GM19452 (cell line): ENCODE data around the gene DCTPP1.

ENCODE experiments used
- ATAC-seq: cut with Tn5 transposase; IDR thresholded peaks from one replicate; pipeline ENCODE4 v1.9.1; 2021; ENCODE audit not compliant: unreplicated experiment

The DCTPP1 gene

GRCh38 chr16:30382111-30382881 lies 47.5 kb downstream of the DCTPP1 start, which contains the start of gene SEPTIN1:
TSS of gene SEPTIN1 (minus strand) at chr16:30382561. CDS start at chr16:30382542, 19 bp downstream.
- no peak for ATAC-seq

- ATAC-seq, result no peak
Observed at GRCh38 chr16:30381291-30382041, 48.4 kb downstream of the DCTPP1 start.

- no peak for ATAC-seq
Observed at GRCh38 chr16:30380803-30381208, 49.0 kb downstream of the DCTPP1 start.

- ATAC-seq, result no peak
Observed at GRCh38 chr16:30380072-30380802, 49.6 kb downstream of the DCTPP1 start.

- ATAC-seq, result no peak
Observed at GRCh38 chr16:30379158-30379783, 50.6 kb downstream of the DCTPP1 start.

- ATAC-seq, result peak; percentile 83
Observed at GRCh38 chr16:30378236-30379157, 51.3 kb downstream of the DCTPP1 start.

- ATAC-seq, result peak; percentile 36
Observed at GRCh38 chr16:30377812-30378235, 52.0 kb downstream of the DCTPP1 start.

- no peak for ATAC-seq
Observed at GRCh38 chr16:30377050-30377811, 52.6 kb downstream of the DCTPP1 start.

GRCh38 chr16:30376461-30376902 lies 53.3 kb downstream of the DCTPP1 start:
- ATAC-seq, result no peak

GRCh38 chr16:30375864-30376263 lies 54.0 kb downstream of the DCTPP1 start:
- no peak for ATAC-seq

- ATAC-seq, result no peak
Observed at GRCh38 chr16:30374538-30374937, 55.3 kb downstream of the DCTPP1 start, which contains the start of gene MYL11. TSS of gene MYL11 (plus strand) at chr16:30374802. CDS start at chr16:30374858, 56 bp downstream.
